HPDE6-E6E7 (cell line): ENCODE measurements around the gene CD200.
A peak's percentile ranks its signal among the peaks of the same experiment; 100 is the strongest.

Experiments used
- DNase-seq: peaks from one replicate; pipeline ENCODE4 v3.0.0; 2011; ENCODE audit warnings: missing footprints; ENCODE audit errors: extremely low spot score

Gene CD200, protein sequence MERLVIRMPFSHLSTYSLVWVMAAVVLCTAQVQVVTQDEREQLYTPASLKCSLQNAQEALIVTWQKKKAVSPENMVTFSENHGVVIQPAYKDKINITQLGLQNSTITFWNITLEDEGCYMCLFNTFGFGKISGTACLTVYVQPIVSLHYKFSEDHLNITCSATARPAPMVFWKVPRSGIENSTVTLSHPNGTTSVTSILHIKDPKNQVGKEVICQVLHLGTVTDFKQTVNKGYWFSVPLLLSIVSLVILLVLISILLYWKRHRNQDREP

DNA sequence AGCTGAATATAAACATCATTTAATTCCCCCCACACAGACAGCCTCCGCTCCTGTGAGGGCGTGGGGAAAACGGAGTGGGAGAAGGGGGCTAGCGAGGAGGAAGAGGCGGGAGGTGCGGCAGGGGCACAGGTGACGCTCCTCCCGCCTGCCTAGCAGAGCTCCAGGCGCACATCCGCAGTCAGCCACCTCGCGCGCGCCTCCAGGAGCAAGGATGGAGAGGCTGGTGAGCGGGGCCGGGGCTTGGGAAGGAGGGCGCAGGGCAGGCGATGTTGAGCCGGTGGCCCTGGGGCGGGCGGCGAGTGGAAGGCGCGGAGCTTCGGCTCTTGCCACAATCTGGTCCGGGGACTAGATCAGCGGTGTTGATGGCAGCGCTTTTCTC is at the start of gene CD200:
CD200 (plus strand) TSS at position 155 of the 379 bp plus-strand sequence; CDS start at position 212, 57 bp downstream.
- DNase-seq = no peak

DNA sequence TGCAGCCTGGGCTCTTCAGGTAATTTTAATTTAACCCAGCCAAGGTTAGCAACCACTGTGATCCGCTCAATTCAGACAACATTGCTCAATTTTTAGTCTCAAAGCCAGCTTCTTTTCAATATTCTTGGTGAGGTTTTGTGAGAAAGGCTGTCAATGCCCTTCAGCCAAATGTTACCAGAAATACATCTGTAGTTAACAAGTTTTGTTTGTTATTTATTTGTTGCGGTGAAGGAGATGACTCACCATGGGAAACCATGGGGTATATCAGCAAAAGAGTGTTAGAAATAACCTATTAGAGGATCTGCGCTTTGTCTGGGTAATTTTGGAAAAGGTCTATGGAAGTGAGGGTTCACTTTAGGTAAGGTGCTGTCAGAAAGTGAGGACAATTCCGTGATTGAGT is 43.9 kb upstream of the CD200 start:
- DNase-seq = no peak

DNA sequence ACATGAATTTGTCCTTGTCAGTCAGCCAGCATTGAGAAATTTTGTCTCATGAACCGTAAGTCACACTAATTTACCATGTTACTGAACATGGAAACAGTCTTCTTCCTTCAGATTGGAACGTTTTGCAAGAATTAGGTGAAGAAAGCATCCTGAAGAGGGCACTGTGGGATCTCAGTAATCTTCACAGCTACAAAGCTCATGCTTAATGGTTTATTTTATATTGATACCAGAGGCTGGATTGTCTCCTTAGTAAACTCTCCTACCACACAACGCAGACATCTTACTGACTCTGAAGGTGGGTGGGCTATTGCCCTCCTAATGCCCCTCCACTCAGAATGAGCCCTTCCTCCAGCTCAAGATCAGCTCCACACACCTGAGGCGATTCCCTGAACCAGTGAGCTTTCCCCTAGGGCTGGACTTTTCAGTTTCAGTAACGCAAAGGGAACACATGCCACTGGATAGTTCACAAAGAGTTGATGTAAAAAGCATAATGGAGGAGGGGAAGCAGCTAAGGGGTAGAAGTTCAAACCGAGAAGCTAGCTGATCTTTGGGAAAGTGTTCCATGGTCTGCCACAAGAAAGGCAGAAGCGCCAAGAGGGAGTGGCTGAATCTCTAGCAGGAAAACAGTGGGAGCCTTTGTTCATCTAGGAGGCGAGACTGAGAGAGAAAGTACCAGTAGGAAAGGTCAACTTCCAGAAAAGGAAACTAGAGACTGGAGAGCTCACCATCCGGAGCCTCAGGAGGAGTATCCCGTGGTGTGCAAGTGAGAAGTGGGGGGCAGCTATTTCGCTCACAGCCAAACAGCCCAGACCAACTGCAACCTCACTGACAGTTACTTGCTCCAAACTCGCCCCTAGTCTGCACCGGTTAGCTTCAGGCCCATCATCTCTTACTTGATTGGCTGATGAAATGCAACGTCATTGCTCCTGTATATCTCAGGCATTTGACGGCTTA is 39.3 kb upstream of the CD200 start, which contains the start of gene SLC9C1:
SLC9C1 (minus strand) TSS at position 849 of the 954 bp plus-strand sequence. CDS start 7,425 bp downstream, outside the sequence.
- peak; percentile 27 for DNase-seq

DNA sequence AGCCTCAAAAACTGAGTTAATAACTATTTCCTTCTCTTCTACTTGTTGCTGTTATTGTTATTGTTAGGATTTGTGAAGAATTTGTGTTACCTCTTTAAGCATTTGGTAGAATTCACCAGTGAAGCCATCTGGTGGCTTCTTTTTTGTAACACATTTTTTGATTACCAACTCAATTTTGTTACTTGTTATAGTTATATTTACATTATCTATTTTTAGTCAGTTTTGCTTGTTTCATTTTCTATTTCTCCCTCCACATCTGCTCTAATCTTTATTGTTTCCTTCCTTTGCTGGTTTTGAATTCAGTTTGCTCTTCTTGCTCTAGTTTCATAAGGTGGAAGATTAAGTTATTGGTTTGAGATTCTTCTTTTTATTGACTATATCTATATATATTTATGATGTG is 35.2 kb upstream of the CD200 start:
- no peak for DNase-seq

DNA sequence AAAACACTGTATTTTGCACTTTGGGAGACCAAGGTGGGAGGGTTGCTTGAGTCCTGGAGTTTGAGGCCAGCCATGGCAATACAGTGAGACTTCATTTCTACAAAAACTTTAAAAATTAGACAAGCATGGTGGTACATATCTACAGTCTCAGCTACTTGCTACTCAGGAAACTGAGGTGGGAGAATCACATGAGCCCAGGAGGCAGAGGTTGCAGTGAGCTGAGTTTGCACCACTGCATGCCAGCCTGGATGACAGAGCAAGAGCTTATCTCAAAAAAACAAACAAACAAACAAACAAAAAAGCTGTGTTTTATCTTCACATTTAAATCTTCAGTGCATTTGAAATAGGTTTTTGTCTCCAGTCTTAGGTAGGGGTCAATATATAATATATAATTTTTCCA is 34.2 kb upstream of the CD200 start:
- no peak for DNase-seq

DNA sequence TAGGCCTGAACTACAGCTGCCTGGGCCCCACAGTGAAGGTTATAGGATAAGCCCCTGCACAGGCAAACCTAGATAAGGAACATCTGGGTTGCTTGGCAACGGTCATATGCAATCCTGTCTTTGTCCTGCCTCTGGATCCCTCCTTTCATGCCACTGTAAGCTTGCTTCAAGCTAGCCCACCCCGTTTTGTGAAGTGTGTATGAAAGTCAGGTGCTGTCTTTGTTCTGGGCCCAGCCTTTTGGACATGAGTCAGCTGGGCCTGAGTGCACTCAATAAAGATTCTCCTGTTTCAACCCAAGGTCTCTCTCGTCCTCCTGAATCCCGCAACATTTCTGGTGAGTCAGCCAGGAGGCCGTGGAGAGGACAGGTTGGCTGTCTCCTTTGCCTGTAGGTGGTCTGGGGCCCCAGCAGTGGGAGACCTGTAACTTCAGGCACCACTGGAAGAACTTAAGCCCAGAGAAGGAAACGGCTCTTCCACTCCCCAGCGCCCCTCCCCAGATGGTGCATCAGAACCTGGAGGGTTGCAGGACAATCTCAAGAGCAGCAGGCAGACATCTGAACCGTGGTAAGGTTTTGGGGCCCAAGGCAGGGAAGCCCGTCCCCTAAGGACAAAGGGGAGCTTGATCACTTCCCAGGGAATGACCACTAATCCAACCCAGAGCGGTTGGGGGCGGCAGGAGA is 30.7 kb upstream of the CD200 start:
- DNase-seq = no peak

DNA sequence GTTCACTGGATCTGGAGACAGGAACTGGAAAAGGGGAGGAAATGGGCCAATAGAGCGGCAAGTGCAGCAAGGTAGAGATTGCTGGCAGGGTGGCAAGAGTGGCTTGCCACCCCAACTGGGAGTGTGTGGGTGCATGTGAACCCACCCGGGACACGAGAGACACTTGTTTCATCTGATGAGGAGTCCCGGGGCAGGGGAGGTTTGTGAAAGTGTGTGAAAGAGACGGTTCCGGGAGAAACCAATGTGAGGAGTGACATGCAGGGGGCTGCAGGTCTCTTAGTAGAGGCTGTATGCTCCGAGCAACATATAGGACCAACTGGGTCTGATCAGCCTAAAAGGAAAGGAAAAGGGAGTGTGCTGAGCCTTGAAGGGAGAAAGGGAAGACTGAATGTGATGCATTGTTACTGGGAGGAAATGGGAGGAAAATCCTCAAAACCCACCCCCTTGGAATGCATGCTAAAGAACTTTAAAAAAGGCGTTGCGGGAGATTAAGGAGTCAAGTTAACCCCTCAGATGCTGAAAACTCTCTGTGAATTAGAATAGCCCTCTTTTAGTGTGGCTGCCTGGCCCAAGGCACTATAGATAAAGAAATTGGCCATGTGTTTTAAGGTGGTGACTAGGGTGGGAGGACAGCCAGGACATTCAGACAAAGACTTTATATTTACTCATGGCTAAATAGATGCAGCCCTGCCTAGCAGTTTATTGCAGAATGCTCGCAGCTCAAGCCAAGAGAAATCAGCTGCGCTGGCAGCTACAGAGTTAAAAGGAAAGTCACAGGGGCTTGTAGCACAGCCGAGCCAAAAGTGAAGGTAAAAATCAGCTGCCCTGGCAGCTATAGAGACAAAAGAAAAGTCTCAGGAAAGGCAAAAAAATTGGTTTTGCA is 29.8 kb upstream of the CD200 start:
- DNase-seq = no peak

DNA sequence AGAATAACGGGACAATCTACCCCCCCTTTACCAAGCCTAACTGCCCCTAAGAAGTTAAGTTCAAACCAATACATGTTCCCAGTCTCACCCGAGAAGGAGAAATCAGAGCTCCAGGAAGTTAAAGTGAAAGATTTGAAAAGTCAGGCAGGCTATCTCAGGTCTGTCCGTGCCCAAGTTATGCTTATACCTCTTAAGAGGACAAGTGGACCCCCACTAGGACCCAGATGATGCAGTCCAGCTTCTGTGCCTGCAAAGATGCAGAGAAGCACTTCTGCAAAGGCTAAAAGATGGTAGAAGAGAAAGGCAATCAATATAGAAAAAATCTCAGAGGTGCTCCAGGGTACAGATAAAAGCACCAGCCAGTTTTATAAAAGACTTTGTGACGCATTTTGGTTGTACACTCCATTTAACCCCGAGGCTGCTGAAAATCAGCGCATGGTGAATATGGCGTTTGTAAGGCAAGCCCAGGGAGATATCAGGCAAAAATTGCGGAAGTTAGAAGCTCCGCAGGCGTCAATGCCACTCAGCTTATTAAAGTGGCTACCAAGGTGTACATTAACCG is 29.1 kb upstream of the CD200 start:
- no peak for DNase-seq

DNA sequence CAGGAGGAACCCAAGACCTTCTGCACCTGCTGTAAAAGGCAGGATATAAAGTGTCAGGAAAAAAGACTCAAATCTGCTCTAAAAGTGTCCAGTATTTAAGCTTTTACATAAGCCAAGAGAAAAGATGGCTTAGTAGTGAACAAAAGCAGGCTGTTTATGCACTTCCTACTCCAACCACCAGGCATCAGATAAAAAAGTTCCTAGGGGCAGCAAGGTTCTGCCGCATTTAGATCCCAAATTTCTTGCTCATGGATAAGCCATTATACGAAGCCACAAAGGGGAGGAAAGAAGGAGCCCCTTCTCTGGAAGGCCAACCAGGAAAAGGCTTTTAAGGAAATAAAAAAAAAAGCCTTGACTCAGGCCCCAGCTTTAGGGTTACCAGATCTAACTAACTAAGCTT is 28.3 kb upstream of the CD200 start:
- no peak for DNase-seq

DNA sequence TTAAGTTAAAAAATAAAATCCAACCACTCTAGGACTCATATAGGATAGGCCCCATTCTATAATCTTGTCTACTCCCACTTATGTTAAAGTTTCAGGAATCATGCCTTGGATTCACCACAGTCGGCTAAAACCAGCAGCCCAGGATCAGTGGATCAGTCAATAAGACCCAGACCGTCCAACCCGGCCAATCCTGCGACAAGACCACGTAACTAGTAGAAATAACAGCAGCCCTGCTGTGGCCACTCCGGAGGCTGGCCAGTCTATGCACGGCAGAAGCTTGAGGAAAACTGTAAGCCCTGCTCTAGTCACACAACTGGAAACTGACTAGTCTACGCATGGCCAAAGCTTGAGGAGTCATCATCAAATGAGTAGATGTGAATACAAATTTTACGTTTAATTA is 26.1 kb upstream of the CD200 start:
- DNase-seq = no peak

DNA sequence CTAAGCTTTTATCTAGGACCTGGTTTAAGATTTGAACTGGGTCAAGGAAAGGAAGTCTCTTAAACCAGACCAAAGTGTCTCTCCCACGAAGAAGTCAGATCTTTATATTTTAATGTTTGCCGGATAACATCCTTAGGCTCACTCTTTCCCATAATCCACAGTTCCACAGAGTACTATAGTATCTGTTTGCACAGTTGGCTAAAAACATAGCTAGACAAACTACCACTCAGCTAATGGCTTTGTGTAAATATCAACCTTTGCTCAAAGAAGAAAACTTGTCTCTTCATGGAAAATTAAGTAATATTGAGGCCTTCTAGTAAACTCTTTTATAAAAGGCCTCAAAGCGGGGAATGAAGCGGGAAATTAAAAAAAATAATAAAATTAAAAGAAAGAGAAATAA is 25.4 kb upstream of the CD200 start:
- no peak for DNase-seq

DNA sequence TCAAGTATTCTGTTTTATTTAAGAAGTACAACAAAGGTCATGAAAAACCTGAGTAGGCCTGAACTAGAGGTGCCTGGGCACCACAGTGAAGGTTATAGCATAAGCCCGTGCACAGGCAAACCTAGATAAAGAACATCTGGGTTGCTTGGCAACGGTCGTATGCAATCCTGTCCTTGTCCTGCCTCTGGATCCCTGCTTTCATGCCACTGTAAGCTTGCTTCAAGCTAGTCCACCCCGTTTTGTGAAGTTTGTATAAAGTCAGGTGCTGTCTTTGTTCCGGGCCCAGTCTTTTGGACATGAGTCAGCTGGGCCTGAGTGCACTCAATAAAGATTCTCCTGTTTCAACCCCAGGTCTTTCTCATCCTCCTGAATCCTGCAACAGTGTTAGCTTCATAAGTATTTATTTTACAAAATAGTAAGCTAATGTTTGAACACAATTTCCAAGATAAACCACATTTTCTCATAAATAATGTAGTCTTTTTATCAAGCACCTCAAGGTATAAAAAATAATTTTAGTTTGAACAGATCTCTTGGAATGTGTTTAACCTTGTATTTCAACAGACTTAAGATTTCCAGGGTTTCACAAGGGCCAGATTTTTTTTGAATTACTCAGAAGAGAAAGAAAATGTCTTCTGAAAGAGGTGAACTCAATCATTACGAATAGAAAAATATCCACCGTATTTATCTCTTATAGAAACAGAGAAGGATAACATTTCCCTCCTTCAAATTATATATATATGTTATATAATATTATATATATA is 24.6 kb upstream of the CD200 start:
- DNase-seq = peak; percentile 10

DNA sequence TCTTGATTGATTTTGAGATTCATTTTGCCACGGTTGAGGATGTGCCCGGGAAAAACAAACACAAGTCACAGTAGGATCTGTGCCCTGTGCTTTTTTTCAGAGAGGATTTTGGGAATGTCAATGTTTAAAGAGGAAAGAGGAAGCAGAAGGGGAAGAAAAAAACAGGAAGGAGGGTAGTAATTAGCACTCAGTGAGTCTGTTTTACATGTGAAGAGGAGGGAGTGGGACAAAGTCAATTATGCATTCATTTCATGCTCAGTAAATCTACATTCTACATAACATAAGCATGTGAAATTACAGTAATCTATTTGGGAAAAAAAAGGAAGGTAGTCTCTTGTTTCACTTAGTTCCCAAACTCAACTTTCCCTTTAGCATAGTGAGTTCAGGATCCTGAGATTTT is 18.3 kb upstream of the CD200 start:
- DNase-seq = no peak

DNA sequence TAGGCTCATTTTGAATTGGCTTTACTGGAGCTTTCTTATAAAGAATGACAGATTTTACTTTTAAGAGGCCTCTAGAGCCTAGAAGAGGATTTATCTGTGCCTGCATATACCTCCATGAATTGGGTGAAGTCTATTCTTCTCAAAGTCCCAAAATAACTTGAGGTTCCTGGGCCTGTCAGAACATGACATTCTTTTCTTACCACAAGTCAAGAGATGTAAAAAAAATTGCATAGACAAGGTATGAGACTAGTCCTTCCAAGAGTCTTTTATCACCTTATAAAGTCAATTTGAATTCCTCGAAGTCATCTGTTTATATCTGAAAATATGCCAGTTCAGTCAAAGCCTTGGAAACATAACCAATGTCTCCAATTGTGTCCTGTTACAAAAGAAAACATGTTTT is 17.2 kb upstream of the CD200 start:
- no peak for DNase-seq

DNA sequence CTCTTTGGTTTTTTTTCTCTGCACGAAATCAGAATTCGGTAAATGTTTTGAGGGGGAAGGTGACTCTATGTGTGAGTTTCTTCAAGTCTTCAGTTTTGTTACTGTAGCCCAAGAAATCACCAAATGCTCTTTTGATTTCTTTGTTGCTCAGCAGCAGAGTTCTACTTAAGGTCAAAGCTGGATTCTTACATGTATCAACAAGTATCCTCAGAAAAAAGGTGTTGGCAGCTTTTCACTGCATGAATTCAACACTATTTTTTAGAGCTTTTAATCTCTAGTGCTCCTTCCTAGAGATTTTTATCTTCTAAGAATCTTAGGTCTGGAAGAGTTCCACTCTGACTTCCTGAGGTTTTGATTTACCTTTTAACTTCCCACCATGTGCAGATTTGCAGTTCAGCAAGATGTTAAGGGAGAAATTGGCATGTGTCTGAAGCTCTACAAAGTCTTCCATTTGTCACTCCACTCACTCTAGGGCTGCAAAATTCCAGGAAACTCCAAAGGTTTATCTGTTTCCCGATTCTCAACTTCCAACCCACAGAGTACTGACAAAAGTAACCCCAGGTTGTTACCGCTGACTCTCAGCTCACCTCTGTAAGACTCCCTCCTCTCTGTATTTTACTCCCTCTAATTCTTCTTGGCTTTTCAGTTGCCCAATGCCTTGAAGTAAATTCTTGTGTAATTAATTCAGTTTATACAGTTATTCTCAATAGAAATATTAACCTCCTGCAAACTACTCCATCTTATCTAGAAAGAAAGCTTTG is 13.3 kb upstream of the CD200 start:
- peak; percentile 23 for DNase-seq

DNA sequence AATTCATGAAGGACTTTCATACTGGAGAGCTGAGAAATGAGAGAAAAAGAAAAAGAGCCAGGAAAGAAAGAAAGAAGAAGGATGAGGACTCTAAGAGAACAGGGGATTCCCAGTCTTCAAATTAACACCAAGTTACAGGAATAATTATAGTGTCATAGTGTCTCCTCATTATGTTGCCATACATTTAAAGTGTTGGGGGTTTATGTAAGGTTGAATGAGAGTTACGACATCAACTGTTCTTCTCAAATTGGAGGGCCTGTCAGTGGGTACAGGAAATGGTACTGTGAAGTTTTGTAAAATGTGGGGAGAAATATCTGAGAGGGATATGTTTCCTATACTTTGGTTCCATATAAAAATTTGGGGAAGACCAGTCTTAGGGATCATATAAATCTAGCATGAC is 12.3 kb upstream of the CD200 start:
- DNase-seq = no peak

DNA sequence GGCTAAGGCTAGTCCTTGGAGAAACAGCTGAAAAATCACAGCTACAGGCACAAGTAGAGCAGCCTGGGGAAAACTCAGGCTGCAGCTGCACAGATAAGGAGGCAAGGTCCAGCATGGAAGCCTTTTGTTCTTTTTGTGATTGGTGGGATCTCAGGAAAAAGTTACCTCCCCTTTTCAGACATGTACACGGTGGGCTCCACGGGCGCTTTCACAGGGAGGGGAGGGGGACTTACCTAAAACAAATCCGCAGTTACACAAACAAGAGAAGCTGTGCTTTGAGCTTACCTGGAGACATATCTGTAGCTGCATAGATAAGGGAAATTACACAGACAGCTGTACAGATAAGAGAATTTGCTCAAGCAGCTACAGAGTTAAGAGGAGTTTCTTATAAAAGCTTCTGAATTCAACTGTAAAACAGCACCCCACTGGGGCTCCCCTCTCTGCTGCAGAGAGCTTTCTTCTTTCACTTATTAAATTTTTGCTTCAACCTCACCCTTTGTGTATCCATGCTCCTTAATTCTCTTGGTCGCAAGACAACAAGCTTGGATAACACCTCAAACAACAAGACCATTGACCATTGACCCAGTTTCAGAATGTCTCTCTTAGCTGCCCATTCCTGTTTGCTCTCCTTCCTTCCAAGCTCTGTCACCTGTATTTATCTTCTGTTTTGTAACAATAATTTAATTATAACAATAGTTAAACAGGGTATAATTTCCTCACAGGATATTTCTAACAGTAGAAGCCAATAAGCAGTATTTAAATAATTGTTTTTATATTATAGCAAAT is 10.9 kb upstream of the CD200 start:
- no peak for DNase-seq

DNA sequence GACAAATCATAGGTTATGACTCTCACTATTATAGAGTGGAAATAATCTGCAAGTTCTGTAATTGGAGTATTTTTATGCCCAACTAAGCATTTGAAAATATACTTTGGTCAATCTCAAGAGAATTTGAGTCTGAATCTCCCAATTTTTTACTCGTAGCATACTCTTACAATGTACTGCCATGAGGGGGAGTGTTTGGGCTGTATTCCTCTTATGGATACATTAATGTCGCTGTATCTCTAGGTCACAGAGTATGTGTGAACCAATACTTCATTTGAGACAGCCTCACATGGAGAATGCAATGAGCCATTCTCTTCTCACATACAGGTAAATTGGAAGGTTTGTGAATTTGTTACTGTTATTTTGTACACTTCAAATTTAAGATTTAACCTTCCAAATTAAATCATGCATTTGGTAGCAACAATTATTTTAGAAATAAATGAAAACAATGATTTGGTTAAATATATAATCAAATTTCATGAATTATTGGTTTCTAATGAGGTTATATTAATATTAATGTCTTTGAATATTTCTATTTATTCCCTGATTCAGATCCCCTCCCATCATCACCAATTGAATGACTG is 5.5 kb upstream of the CD200 start:
- no peak for DNase-seq
